GM10248 (cell line): ENCODE results near the gene PCSK1.
"Not testable (repeated sequence)": the region's sequence is repeated elsewhere in the genome, so short reads cannot be mapped to it uniquely, and the experiment has no call there.

Experiments used
- CTCF ChIA-PET: fragments of 300-600 bp; sonication (Branson Sonifier 250); formaldehyde crosslinking; extraction: SDS; loops from one replicate; lab custom pipeline; 2021; ENCODE audit warnings: antibody characterized with exemption; lab: Yijun Ruan, JAX
- POLR2A ChIA-PET: fragments of 350-650 bp; sonication (Branson Sonifier 250); formaldehyde crosslinking; extraction: SDS; loops from one replicate; lab custom pipeline; 2020; ENCODE audit warnings: antibody characterized with exemption; lab: Yijun Ruan, JAX
- DNase-seq: peaks from one replicate; pipeline ENCODE4 v3.0.0; 2012; ENCODE audit errors: extremely low spot score
- TF ChIP-seq, protein P1 (sequence below): IDR thresholded peaks from 2 replicates; pipeline ENCODE4 v1.5.1; 2012; ENCODE audit warnings: mild to moderate bottlenecking, low read depth; ENCODE audit errors: extremely low read depth, missing control alignments, control extremely low read depth

PCSK1 gene

DNA sequence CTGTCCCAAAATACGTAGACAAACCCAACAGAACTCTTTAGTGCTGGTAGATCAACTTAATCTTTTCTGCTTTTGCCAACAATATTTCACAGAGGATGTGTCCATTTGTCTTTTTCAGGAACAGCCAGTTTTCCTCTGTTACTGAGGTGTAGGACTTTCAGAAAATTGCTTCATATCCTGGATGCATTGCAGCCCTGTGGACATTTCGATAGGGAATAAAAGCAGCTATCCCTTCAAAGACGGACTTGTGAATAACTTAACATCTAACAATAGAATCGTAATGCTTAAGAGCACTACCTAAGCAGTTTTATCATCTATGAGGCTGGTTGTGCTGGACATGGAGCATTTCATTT, 59.7 kb downstream of the PCSK1 start:
- ChIA-PET CTCF (interaction anchor here (1.0 to 1.6 kb wide), 2 partner anchors 18 to 33 kb away, joined by 3 to 4 read pairs; no protein-coding TSS in a partner anchor), POLR2A (no interaction called here)
- DNase-seq, result no peak
- TF ChIP-seq, protein P1, sequence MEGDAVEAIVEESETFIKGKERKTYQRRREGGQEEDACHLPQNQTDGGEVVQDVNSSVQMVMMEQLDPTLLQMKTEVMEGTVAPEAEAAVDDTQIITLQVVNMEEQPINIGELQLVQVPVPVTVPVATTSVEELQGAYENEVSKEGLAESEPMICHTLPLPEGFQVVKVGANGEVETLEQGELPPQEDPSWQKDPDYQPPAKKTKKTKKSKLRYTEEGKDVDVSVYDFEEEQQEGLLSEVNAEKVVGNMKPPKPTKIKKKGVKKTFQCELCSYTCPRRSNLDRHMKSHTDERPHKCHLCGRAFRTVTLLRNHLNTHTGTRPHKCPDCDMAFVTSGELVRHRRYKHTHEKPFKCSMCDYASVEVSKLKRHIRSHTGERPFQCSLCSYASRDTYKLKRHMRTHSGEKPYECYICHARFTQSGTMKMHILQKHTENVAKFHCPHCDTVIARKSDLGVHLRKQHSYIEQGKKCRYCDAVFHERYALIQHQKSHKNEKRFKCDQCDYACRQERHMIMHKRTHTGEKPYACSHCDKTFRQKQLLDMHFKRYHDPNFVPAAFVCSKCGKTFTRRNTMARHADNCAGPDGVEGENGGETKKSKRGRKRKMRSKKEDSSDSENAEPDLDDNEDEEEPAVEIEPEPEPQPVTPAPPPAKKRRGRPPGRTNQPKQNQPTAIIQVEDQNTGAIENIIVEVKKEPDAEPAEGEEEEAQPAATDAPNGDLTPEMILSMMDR, result no peak

DNA sequence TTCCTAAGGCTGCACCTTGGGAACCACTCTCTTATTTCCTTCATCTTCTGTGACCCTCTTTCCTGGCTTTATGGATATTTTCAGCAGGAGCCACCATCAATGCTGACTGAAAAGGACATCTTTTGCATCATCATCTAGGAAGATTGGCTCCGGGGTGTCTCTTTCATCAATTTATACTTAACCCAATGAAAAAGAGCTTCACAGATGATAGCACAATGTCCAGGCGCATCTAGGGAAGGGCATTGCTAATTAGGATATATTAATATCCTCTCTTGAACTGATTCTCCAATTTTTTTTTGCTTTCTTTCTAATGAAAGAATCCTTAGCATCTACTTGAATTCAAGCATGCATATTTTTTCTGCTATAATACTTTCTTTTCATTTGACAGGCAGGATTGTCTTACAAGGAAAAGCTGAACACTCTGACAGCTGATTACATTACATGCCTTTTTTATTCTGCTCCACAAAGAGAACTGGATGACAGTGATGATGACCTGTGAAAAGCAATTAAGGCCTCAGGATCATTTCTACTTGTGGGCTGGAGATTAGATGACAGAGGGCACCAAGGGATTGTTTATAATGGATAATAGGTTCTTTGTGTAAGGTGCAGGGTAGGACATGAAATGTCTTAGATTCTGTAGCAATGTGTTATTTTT, 60.2 kb downstream of the PCSK1 start:
- CTCF ChIA-PET, result no interaction called here
- POLR2A ChIA-PET, result no interaction called here
- TF ChIP-seq, protein P1, result no peak
- no peak for DNase-seq

DNA sequence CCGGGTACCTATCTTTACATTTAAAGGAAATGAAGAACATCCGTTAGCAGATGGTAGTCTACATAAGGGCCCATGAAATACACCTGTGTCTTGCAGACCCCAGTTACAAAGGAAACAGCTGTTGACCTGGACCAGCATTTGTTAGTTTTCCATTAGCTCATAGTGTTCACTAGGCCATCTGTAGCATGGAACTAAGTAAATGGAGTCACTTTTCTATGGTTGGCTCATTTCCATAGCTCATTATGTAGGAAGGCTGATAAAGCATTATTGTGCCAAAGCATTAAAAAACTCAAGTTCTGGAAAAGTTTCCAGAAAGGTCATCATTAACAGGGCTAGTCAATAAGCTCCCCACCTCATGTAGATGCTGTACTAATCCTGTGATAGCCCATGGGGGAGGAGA, 62.1 kb downstream of the PCSK1 start:
- TF ChIP-seq, protein P1, result no peak
- CTCF ChIA-PET, result interaction anchor here (4.6 kb wide), 1 partner anchor 12 kb away, joined by 18 read pairs; no protein-coding TSS in a partner anchor
- POLR2A ChIA-PET, result no interaction called here
- no peak for DNase-seq

DNA sequence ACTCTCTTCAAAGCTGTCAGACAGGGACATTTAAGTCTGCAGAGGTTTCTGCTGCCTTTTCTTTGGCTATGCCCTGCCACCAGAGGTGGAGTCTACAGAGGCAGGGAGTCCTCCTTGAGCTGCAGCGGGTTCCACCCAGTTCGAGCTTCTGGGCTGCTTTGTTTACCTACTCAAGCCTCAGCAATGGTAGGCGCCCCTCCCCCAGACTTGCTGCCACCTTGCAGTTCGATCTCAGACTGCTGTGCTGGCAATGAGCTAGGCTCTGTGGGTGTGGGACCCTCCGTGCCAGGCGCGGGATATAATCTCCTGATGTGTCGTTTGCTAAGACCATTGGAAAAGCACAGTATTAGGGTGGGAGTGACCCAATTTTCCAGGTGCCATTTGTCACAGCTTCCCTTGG, 65.7 kb downstream of the PCSK1 start:
- DNase-seq, POLR2A ChIA-PET: not testable (repeated sequence)
- CTCF ChIA-PET, result interaction anchor here (4.6 kb wide), 1 partner anchor 15 kb away, joined by 18 read pairs; no protein-coding TSS in a partner anchor

DNA sequence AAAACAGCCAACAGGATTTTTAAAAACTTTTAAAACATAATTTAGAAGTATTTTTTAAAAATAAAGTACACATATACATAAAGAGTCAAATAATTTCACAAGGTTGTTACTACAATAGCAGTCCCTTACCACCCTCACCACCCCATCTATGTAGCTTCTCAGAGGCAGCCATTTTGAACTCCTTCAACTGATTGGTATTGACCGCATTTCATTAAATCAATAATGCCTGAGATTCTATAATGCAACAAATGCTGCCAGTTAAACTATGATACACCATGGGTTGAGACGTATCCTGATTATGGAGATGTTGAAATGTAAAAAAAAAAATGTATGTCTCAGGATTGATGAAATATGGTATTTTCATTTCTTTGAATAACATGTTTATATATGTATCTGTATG, 78.8 kb downstream of the PCSK1 start:
- ChIA-PET CTCF (interaction anchor here (1.1 to 2.1 kb wide), 2 partner anchors 9 to 17 kb away, joined by 3 to 10 read pairs; no protein-coding TSS in a partner anchor), POLR2A (no interaction called here)
- TF ChIP-seq, protein P1, result no peak
- no peak for DNase-seq

DNA sequence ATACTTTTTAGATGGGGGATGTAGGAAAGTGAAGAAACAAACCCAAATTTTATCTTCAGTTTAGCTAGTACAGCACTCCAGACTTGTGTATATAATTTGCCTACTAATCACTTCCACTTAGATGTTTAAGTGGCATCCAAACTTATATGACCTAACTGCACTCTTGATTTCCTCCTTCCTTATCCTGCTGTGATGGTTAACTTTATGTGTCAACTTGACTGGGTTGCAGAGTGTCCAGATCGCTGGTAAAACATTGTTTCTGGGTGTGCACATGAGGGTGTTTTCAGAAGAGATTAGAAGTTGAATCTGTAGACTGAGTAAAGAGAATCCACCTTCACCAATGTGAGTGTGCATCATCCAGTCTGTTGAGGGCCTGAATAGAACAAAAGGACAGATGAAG, 79.8 kb downstream of the PCSK1 start:
- no peak for DNase-seq
- TF ChIP-seq, protein P1, result no peak
- ChIA-PET CTCF (interaction anchor here (1.1 to 2.1 kb wide), 2 partner anchors 8 to 16 kb away, joined by 3 to 10 read pairs; no protein-coding TSS in a partner anchor), POLR2A (no interaction called here)

DNA sequence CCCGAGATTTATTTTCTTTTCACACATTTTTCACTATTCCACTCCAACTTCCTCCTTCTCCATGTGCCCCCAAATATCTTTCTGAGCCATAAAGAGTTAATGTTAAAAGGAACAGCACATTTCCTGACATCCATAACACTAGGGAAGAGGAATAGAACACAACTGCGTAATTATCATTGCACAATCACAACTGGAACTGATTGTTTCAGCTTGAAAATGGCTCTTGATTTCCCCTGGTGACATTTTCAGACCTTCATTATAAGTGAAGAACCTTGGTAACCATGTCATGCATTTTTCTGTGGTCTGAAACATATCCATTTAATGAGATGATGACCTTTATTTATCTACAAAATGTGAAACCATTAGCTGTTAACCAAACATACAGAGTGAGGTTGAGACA, 82.4 kb downstream of the PCSK1 start:
- TF ChIP-seq, protein P1, result no peak
- CTCF ChIA-PET, result interaction anchor here (2.4 to 4.0 kb wide), 2 partner anchors 14 to 251 kb away, joined by 8 to 17 read pairs; no protein-coding TSS in a partner anchor
- POLR2A ChIA-PET, result no interaction called here
- DNase-seq, result no peak
